ENCODE measurements around the gene ARL11.

DNA sequence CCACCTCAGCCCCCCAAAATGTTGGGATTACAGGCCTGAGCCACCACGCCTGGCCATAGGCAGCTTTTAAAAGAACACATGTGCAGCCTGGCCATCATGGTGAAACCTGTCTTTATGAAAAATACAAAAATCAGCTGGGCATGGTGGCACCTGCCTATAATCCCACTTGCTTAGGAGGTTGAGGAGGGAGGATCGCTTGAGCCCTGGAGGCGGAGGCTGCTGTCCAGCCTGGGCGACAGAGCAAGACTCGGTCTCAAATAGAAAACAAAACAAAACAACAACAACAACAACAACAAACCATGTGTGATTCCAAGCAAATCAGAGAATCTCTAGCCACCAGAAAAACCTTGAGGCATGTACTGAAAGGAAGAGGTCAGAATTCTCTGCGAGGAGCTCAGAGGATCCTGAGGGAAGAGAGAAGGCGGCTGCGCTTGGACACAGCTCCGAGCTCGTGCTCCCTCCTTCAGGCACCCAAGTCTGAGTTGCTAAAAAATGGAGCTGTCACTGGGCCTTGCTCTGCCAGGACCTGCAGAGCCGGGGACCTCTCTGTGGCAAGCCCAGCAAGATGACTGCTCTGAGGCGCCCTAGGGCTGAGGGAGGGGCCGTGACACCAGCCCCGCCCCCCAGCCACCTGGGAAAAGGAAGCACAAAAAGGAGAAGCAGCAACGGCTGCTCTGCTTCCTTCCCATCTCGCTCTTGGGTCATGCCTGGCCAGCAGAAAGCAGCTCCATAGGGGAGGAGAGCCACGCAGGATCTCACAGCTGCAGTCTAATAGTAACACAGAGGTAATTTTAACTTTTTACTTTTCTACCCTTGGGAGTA, at the start of gene ARL11:
- TF ChIP-seq POLR2A (IDR thresholded peaks at IDR 0.05), result no peak
- TF ChIP-seq CTCF (IDR thresholded peaks at IDR 0.05), result no peak
